SH-SY5Y (cell line): ENCODE measurements around the gene CA14.

Experiments used
- GATA2 ChIP-seq: IDR thresholded peaks from 2 replicates; pipeline ENCODE4 v1.6.1; 2011; ENCODE audit warnings: mild to moderate bottlenecking, low read depth, low read length
- GATA3 ChIP-seq: IDR thresholded peaks from 2 replicates; pipeline ENCODE4 v1.6.1; 2011; ENCODE audit warnings: low read depth, mild to moderate bottlenecking, low read length, moderate library complexity

DNA sequence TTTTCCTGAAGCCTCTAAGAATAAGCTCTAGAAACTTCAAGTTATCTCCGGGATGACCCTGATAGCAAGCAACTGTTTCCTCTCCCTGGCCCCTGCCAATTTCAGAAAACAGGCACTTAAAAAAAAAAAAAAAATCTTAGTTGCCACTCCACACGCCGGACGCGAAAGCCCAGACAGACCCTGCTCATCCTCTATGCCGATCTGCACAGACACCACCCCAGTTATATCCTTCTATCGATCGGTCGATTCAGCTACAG, 23.3 kb upstream of the CA14 start:
- TF ChIP-seq GATA2, result no peak
- TF ChIP-seq GATA3, result no peak
